Measurements from ENCODE around the gene RASGRP2. TPM values are rescaled to one million over a fixed set of nuclear protein-coding genes. Genes with fewer than 3 reads are reported as not detected.

Gene RASGRP2
- total and polyA plus RNA-seq, 10 donors, result 148 to 283 (median 213) TPM

GRCh38 chr11:64765851-64766665, 22.1 kb upstream of the RASGRP2 start:
- Histone ChIP-seq H3K36me3 (peaks cover 2 to 100% (median 84%) of the 10 kb centered on the region in 6 donors), H3K4me1 (peaks cover 59 to 100% (median 90%) of the 10 kb centered on the region in 6 donors), H3K9me3 (no peaks in the 10 kb centered on the region), H3K27me3 (replicated peaks in 1 of 7) (no peaks in the 10 kb centered on the region), H3K4me3 (no peak overlapping the region), H3K27ac (peak overlapping the region in 4 of 8 donors; percentile 70 to 91 (median 82))
- WGBS, 5 donors, result 84 to 88% (median 86%) methylated on average over 32 to 42 of the region's 42 CpGs
- TF ChIP-seq CTCF (IDR thresholded peaks at IDR 0.05 in 8 of 11, conservative IDR thresholded peaks at IDR 0.05 in 3 of 11), result no peak
- peak; percentile 48 to 67 (median 53) for TF ChIP-seq POLR2AphosphoS5 (IDR thresholded peaks at IDR 0.05)
- TF ChIP-seq POLR2A (IDR thresholded peaks at IDR 0.05), result no peak
- peak; percentile 78 for DNase-seq
- intact Hi-C loops (cut with DNase I; ENCODE audit: low total_unique reads), result no loop called here

- Histone ChIP-seq H3K4me1 (peaks cover 65 to 100% (median 90%) of the 10 kb centered on the region in 6 donors), H3K27me3 (replicated peaks in 1 of 7) (no peaks in the 10 kb centered on the region), H3K9me3 (no peaks in the 10 kb centered on the region), H3K27ac (peak overlapping the region in 6 of 8 donors; percentile 63 to 91 (median 82)), H3K36me3 (peaks cover 2 to 99% (median 78%) of the 10 kb centered on the region in 6 donors), H3K4me3 (no peak overlapping the region)
- 88 to 92% (median 90%) methylated on average over 30 of the region's 30 CpGs for WGBS, 5 donors
- no peak for TF ChIP-seq POLR2A (IDR thresholded peaks at IDR 0.05)
- TF ChIP-seq CTCF (IDR thresholded peaks at IDR 0.05 in 8 of 11, conservative IDR thresholded peaks at IDR 0.05 in 3 of 11), result peak in 1 of 11 experiments; percentile 17
- TF ChIP-seq POLR2AphosphoS5 (IDR thresholded peaks at IDR 0.05), result peak; percentile 53 to 78 (median 58)
- DNase-seq, result peak; percentile 79
- intact Hi-C loops (cut with DNase I; ENCODE audit: low total_unique reads), result no loop called here
Observed at GRCh38 chr11:64765291-64765850, 21.4 kb upstream of the RASGRP2 start.

GRCh38 chr11:64764753-64765152, 20.8 kb upstream of the RASGRP2 start:
- Histone ChIP-seq H3K27me3 (replicated peaks in 1 of 7) (no peaks in the 10 kb centered on the region), H3K36me3 (peaks cover 2 to 99% (median 71%) of the 10 kb centered on the region in 6 donors), H3K27ac (peak overlapping the region; percentile 63 to 91 (median 81)), H3K9me3 (no peaks in the 10 kb centered on the region), H3K4me3 (peak overlapping the region in 1 of 8 donors; percentile 28), H3K4me1 (peaks cover 71 to 100% (median 94%) of the 10 kb centered on the region in 6 donors)
- peak; percentile 64 for DNase-seq
- no peak for TF ChIP-seq CTCF (IDR thresholded peaks at IDR 0.05 in 8 of 11, conservative IDR thresholded peaks at IDR 0.05 in 3 of 11)
- TF ChIP-seq POLR2AphosphoS5 (IDR thresholded peaks at IDR 0.05), result no peak
- no peak for TF ChIP-seq POLR2A (IDR thresholded peaks at IDR 0.05)
- WGBS, 5 donors, result 75 to 84% (median 75%) methylated on average over 7 to 8 of the region's 8 CpGs
- intact Hi-C loops (cut with DNase I; ENCODE audit: low total_unique reads), result no loop called here

Measured in spleen (tissue), 11 donors.